Prostate gland (tissue), 2 donors: ENCODE data around the gene IRF4.

Source experiments
- CTCF ChIP-seq, 4 experiments: fragments of 200-600 bp in 2 of 4; fragments of 450-650 bp in 2 of 4; sonication (generic) in 2 of 4; IDR thresholded peaks; 1 replicate in 3 of 4; 2 replicates in 1 of 4; pipeline ENCODE4 v1.5.1; 2016 to 2019; ENCODE audit warnings: antibody characterized with exemption in 4 of 4, mild to moderate bottlenecking in 2 of 4, moderate library complexity in 2 of 4
- POLR2A ChIP-seq: fragments of 450-650 bp; IDR thresholded peaks from one replicate; pipeline ENCODE4 v1.6.1; 2016; ENCODE audit warnings: antibody characterized with exemption, mild to moderate bottlenecking

DNA sequence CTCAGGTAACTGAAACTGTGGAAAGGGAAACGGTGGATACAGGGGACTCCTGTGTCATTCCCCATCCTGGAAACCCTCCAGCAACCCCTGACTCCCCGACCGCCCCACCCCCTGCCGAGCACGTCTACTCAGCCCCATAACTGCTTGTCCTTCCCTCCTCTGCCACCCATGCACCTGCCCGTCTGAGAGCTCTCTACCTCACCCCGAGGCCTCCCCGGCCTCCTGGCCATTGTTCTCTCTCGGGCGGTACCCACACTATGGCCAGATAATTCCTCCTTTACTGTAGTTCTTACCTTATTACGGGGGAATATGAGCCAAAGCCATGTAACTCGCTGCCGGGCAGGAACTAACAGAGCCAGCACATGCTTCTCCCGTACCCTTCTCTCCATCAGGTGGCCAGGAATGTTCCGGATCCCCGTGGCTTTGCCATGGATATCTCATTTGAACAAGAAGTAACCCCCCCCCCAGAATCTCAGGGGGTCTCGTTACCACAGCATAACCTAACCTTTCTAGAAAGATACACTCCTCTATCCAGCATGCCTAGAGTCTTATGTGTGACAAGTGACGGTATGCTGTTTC is 4.8 kb upstream of the IRF4 start:
- TF ChIP-seq CTCF (IDR thresholded peaks at IDR 0.05) (no peak), POLR2A (no peak)
